Spleen (tissue), 7 donors: ENCODE data around the gene OR56A4.

Experiments
- CTCF ChIP-seq, 11 experiments: fragments of 200-600 bp in 7 of 11; fragments of 450-650 bp in 4 of 11; sonication (generic) in 4 of 11; IDR thresholded peaks in 8 of 11; conservative IDR thresholded peaks in 3 of 11; 1 replicate in 7 of 11; 2 replicates in 4 of 11; pipeline versions ENCODE4 v1.4.0 to v1.8.0; 2016 to 2021; ENCODE audit warnings: antibody characterized with exemption in 11 of 11, inconsistent platforms in 4 of 11, mild to moderate bottlenecking in 1 of 11
- POLR2A ChIP-seq, 3 donors: fragments of 450-650 bp; IDR thresholded peaks; one replicate each; pipeline ENCODE4 v1.5.1; 2017; ENCODE audit warnings: antibody characterized with exemption in 3 of 3, mild to moderate bottlenecking in 1 of 3
- POLR2AphosphoS5 ChIP-seq, 3 donors: sonication (generic); formaldehyde crosslinking; IDR thresholded peaks; one replicate each; pipeline ENCODE4 v1.5.1; 2017; ENCODE audit warnings: antibody characterized with exemption in 3 of 3
- donor health status: DM: no; HTN: no; CAD: no; lungs with moderate emphysema.
- donor health status: DM: no; HTN: no; CAD: no.
- donor health status: DM: no; HTN: no; CAD: no.

- no peak for TF ChIP-seq CTCF (IDR thresholded peaks at IDR 0.05 in 8 of 11, conservative IDR thresholded peaks at IDR 0.05 in 3 of 11)
- TF ChIP-seq POLR2AphosphoS5 (IDR thresholded peaks at IDR 0.05): no peak
- no peak for TF ChIP-seq POLR2A (IDR thresholded peaks at IDR 0.05)
These were observed 19.9 kb downstream of the OR56A4 start, which contains the start of gene OR52L1 for GRCh38 chr11:5986885-5987284.
